OCI-LY7 (cell line): ENCODE data around the gene CFHR1.
"Not testable (repeated sequence)": the region's sequence is repeated elsewhere in the genome, so short reads cannot be mapped to it uniquely, and the experiment has no call there.

Source experiments
- EZH2phosphoT487 ChIP-seq: fragments of 200-600 bp; sonication (generic); IDR thresholded peaks from 2 replicates; pipeline ENCODE4 v1.6.1; 2018; ENCODE audit warnings: low read depth, borderline replicate concordance, mild to moderate bottlenecking, mixed run types, antibody characterized with exemption, low read length, moderate library complexity, mixed read lengths
- TF ChIP-seq, protein P1 (sequence below): fragments of 200-600 bp; sonication (generic); conservative IDR thresholded peaks from 2 replicates; pipeline ENCODE4 v1.5.1; 2014; ENCODE audit warnings: mild to moderate bottlenecking, antibody characterized with exemption, low read length, moderate library complexity, mixed read lengths

GRCh38 chr1:196794103-196794502 is 25.4 kb upstream of the CFHR1 start:
- TF ChIP-seq, protein P1, sequence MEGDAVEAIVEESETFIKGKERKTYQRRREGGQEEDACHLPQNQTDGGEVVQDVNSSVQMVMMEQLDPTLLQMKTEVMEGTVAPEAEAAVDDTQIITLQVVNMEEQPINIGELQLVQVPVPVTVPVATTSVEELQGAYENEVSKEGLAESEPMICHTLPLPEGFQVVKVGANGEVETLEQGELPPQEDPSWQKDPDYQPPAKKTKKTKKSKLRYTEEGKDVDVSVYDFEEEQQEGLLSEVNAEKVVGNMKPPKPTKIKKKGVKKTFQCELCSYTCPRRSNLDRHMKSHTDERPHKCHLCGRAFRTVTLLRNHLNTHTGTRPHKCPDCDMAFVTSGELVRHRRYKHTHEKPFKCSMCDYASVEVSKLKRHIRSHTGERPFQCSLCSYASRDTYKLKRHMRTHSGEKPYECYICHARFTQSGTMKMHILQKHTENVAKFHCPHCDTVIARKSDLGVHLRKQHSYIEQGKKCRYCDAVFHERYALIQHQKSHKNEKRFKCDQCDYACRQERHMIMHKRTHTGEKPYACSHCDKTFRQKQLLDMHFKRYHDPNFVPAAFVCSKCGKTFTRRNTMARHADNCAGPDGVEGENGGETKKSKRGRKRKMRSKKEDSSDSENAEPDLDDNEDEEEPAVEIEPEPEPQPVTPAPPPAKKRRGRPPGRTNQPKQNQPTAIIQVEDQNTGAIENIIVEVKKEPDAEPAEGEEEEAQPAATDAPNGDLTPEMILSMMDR, result not testable (repeated sequence)
- not testable (repeated sequence) for TF ChIP-seq EZH2phosphoT487
